ENCODE data around the gene POLA1.

POLA1 gene

DNA sequence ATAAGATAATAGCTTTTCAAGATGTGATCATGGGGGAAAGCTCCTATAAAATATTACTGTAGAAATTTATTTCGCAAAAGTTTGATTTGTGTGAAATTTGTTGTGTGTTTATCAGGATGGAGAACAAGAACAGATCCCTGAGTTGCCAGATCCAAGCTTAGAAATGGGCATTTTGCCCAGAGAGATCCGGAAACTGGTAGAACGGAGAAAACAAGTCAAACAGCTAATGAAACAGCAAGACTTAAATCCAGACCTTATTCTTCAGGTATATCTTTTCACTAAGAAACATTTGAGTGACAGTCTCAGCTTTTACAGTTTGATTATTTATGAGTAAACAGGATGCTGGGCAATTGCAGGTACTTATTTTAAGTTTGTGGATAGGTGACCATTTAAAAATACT lies 54.5 kb downstream of the POLA1 start:
- TF ChIP-seq, protein P1, sequence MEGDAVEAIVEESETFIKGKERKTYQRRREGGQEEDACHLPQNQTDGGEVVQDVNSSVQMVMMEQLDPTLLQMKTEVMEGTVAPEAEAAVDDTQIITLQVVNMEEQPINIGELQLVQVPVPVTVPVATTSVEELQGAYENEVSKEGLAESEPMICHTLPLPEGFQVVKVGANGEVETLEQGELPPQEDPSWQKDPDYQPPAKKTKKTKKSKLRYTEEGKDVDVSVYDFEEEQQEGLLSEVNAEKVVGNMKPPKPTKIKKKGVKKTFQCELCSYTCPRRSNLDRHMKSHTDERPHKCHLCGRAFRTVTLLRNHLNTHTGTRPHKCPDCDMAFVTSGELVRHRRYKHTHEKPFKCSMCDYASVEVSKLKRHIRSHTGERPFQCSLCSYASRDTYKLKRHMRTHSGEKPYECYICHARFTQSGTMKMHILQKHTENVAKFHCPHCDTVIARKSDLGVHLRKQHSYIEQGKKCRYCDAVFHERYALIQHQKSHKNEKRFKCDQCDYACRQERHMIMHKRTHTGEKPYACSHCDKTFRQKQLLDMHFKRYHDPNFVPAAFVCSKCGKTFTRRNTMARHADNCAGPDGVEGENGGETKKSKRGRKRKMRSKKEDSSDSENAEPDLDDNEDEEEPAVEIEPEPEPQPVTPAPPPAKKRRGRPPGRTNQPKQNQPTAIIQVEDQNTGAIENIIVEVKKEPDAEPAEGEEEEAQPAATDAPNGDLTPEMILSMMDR (conservative IDR thresholded peaks at IDR 0.05), result no peak
- H3K27ac ChIP-seq, result peak overlapping the region; percentile 59

DNA sequence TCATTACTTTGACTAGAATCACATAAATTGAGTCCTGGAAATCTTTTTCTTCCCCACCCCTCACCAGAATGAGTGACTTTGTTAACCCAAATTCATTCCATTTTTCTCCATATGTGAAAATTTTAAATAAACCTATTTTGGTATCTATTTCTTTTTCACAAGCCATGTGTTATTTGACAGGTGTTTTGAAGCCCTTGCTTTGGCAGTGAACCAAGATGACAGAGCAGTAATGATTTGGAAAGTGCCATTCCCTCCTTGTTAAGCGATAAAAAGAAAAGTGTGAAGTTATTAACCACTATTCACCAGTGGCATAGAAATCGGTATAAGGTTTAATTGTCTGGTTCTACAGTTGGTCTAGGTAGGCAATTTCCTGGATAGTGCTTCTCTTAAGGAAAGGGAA lies 66.1 kb downstream of the POLA1 start:
- TF ChIP-seq, protein P1 (conservative IDR thresholded peaks at IDR 0.05), result no peak
- TF ChIP-seq ZFX (IDR thresholded peaks at IDR 0.05), result no peak
- H3K27ac ChIP-seq, result no peak overlapping the region

DNA sequence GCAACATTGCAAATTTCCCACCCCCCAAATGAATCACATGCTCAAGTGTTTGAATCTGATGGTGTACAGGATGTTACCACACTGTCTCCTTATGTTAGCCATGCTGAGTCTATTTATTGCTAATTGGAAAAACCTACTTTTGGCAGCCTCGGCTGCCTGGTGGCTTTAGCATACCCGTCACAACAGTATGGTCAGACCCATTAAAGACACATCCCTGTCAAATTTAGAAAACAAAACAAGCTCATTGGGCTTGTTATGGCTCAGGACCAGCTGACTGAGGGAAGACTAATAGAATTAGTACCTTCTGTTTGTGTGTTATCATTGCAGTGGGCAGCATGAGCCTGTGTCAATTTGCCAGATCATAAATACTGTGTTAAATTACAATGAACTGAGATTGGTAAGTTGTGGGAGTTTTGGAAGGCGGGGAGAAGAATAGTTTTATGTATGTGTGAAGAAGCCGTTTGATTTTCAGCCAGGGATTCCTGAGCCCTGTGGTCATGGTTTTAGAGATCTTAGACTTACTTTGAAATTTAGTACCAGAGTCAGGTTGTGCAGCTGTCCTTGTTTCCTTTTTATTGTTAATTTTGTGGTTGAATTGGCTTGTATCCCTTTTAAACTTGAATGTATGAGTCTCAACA lies 66.8 kb downstream of the POLA1 start:
- no peak for TF ChIP-seq ZFX (IDR thresholded peaks at IDR 0.05)
- TF ChIP-seq, protein P1 (conservative IDR thresholded peaks at IDR 0.05), result no peak
- no peak overlapping the region for H3K27ac ChIP-seq

DNA sequence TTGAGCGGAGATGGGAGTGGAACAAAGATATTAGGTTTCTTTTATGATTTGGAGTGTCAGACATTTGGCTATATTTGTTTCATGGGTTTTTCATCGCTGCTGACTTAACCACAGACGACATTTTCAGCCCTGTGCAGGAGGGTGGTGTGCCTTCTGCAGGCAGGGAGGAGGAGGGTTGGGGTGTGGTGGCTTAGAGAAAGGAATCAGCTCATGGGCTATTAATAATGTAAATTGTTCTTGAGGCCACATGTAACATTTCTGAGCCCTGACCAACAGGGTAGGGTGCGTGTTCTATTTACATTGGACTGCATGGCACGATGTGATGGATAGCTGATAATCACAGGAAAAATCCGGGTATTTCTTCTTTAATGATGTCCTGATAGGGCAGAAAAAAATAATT lies 67.6 kb downstream of the POLA1 start:
- TF ChIP-seq ZFX (IDR thresholded peaks at IDR 0.05), result no peak
- TF ChIP-seq, protein P1 (conservative IDR thresholded peaks at IDR 0.05), result no peak
- H3K27ac ChIP-seq, result no peak overlapping the region

DNA sequence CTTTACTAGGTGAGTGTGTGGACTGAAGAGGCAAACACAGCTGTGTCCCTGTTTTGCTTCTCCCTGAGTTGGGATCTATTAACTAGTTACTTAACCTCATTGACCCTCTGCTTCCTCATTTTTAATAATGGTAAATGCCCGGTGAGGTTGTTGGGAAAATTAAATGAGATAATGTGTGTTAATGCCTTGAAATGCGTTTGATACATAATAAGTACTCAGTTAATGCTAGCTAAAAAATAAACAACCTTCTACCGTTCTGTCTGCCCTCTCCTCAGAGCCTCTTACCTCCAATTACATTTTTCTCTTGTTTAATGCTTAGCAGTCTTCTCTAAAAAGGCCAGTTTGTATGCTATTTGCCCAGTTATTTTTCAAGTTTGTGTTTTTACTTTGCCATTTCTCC lies 70.3 kb downstream of the POLA1 start:
- no peak overlapping the region for H3K27ac ChIP-seq
- TF ChIP-seq ZFX (IDR thresholded peaks at IDR 0.05), result no peak
- TF ChIP-seq, protein P1 (conservative IDR thresholded peaks at IDR 0.05), result no peak

DNA sequence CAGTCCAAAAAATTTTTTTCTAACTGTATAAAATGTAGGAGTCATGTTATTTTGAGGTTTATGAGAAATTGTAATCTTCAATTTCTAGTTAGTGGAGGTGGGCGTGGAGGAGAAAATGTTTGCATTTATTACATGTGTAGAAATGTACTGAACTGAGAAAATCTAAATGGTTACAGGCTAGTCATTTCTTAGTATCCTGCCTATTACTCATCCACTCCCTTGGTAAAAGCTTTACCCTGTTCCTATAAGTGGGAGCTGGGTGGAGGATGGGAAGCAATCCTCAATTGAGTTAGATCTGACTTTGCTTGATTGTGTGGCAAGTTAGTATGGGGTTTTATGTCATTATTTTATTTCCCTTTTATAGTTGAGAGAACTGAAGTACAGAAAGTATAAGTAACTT lies 73.8 kb downstream of the POLA1 start:
- no peak for TF ChIP-seq ZFX (IDR thresholded peaks at IDR 0.05)
- TF ChIP-seq, protein P1 (conservative IDR thresholded peaks at IDR 0.05), result no peak

DNA sequence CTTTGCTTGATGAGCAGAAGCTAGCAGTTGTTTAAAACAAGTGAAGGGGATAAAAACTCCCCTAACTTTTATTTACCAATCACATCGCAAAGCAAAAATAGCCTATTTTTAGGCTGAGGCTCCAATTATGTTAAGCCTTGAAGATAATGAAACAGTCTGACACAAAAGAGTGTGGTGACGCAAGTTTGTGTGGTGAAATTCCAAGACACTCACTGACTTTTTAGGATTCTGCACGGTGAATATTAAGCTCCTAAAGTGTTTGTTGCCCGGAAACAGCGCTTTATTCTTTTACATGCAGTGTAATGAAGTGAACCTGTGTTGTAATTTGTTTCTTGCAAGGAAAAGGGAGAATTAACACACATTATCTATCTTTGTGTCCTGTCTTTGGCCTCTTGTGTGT lies 74.8 kb downstream of the POLA1 start:
- TF ChIP-seq, protein P1 (conservative IDR thresholded peaks at IDR 0.05), result no peak
- TF ChIP-seq ZFX (IDR thresholded peaks at IDR 0.05), result no peak
- H3K27ac ChIP-seq, result no peak overlapping the region

More for the DNA sequence above, 73.8 kb downstream of the POLA1 start:
- no peak overlapping the region for H3K27ac ChIP-seq

Data from C4-2B (cell line).